H9 (cell line): ENCODE measurements around the gene SIGLEC1. TPM values are rescaled to one million over a fixed set of nuclear protein-coding genes. Genes with fewer than 3 reads are reported as not detected.

Source experiments
- DNase-seq: peaks from one replicate; pipeline ENCODE4 v3.0.0-alpha.2; 2017
- H2AFZ ChIP-seq: one replicate; pipeline ENCODE4 v1.6.1; 2013; ENCODE audit warnings: mild to moderate bottlenecking, low read length, control low read depth, moderate library complexity
- H2AK5ac ChIP-seq: 2 replicates; pipeline ENCODE4 v1.6.1; 2013; ENCODE audit warnings: low read length, control low read depth, mixed read lengths; ENCODE audit not compliant: insufficient read length
- H2BK120ac ChIP-seq: one replicate; pipeline ENCODE4 v1.6.1; 2013; ENCODE audit warnings: low read depth, mild to moderate bottlenecking, low read length, control low read depth, inconsistent platforms; ENCODE audit not compliant: poor library complexity, severe bottlenecking
- H2BK12ac ChIP-seq: 2 replicates; pipeline ENCODE4 v1.6.1; 2013; ENCODE audit warnings: low read length, control low read depth, mixed read lengths, low read depth; ENCODE audit not compliant: insufficient read length
- H2BK15ac ChIP-seq: 2 replicates; pipeline ENCODE4 v1.6.1; 2013; ENCODE audit warnings: low read depth, low read length, control low read depth
- H2BK20ac ChIP-seq: one replicate; pipeline ENCODE4 v1.6.1; 2013; ENCODE audit warnings: low read depth, mild to moderate bottlenecking, low read length, control low read depth, inconsistent platforms; ENCODE audit not compliant: poor library complexity, severe bottlenecking
- H2BK5ac ChIP-seq: 2 replicates; pipeline ENCODE4 v1.6.1; 2013; ENCODE audit warnings: low read length, control low read depth, mixed read lengths; ENCODE audit not compliant: insufficient read length
- H3K14ac ChIP-seq: 2 replicates; pipeline ENCODE4 v1.6.1; 2013; ENCODE audit warnings: low read length, control low read depth; ENCODE audit not compliant: insufficient read depth
- H3K18ac ChIP-seq: 2 replicates; pipeline ENCODE4 v1.6.1; 2013; ENCODE audit warnings: low read depth, mild to moderate bottlenecking, mixed read lengths, low read length, control low read depth; ENCODE audit not compliant: insufficient read length
- H3K23ac ChIP-seq: 2 replicates; pipeline ENCODE4 v1.6.1; 2013; ENCODE audit warnings: low read length, control low read depth, mixed read lengths, low read depth; ENCODE audit not compliant: insufficient read length
- H3K23me2 ChIP-seq: 2 replicates; pipeline ENCODE4 v1.6.1; 2013; ENCODE audit warnings: low read depth, mild to moderate bottlenecking, mixed read lengths, low read length, control low read depth; ENCODE audit not compliant: insufficient read length, poor library complexity, severe bottlenecking
- H3K27ac ChIP-seq: 2 replicates; pipeline ENCODE4 v1.5.1; 2013; ENCODE audit warnings: low read length, control low read depth, mixed read lengths, low read depth; ENCODE audit not compliant: insufficient read length
- H3K27me3 ChIP-seq: 2 replicates; pipeline ENCODE4 v1.6.1; 2013; ENCODE audit warnings: low read length, control low read depth, inconsistent platforms; ENCODE audit not compliant: insufficient read depth
- H3K4ac ChIP-seq: 2 replicates; pipeline ENCODE4 v1.6.1; 2013; ENCODE audit warnings: low read depth, mild to moderate bottlenecking, control low read depth, inconsistent platforms, low read length, moderate library complexity
- H3K4me1 ChIP-seq: 2 replicates; pipeline ENCODE4 v1.6.1; 2013; ENCODE audit warnings: low read length, control low read depth, inconsistent platforms; ENCODE audit not compliant: insufficient read depth
- H3K4me2 ChIP-seq: 2 replicates; pipeline ENCODE4 v1.6.1; 2013; ENCODE audit warnings: low read length, control low read depth, mixed read lengths; ENCODE audit not compliant: insufficient read length, insufficient read depth
- H3K56ac ChIP-seq: 2 replicates; pipeline ENCODE4 v1.6.1; 2013; ENCODE audit warnings: low read depth, mild to moderate bottlenecking, mixed read lengths, low read length, control low read depth; ENCODE audit not compliant: insufficient read length
- H3K79me1 ChIP-seq: 2 replicates; pipeline ENCODE4 v1.6.1; 2013; ENCODE audit warnings: low read depth, mild to moderate bottlenecking, moderate library complexity, low read length, control low read depth, inconsistent platforms; ENCODE audit not compliant: insufficient read depth, poor library complexity, severe bottlenecking
- H3K79me2 ChIP-seq: 2 replicates; pipeline ENCODE4 v1.6.1; 2013; ENCODE audit warnings: low read length, control low read depth, inconsistent platforms; ENCODE audit not compliant: insufficient read depth
- H3K9ac ChIP-seq: 2 replicates; pipeline ENCODE4 v1.6.1; 2013; ENCODE audit warnings: low read length, control low read depth, mixed read lengths; ENCODE audit not compliant: insufficient read length; ENCODE audit errors: extremely low read depth
- H3K9me3 ChIP-seq: one replicate; pipeline ENCODE4 v1.6.1; 2013; ENCODE audit warnings: low read depth, low read length, inconsistent platforms; ENCODE audit not compliant: control insufficient read depth
- H3T11ph ChIP-seq: one replicate; pipeline ENCODE4 v1.6.1; 2013; ENCODE audit warnings: mild to moderate bottlenecking, low read length, control low read depth, inconsistent platforms
- H4K20me1 ChIP-seq: one replicate; pipeline ENCODE4 v1.6.1; 2013; ENCODE audit not compliant: control insufficient read depth, insufficient read length, insufficient read depth
- H4K5ac ChIP-seq: 2 replicates; pipeline ENCODE4 v1.6.1; 2013; ENCODE audit warnings: low read depth, mild to moderate bottlenecking, mixed read lengths, low read length, control low read depth; ENCODE audit not compliant: insufficient read length
- H4K8ac ChIP-seq: replicated peaks from 2 replicates; pipeline ENCODE4 v1.6.1; 2013; ENCODE audit warnings: low read length, control low read depth, mixed read lengths, low read depth; ENCODE audit not compliant: insufficient read length
- H4K91ac ChIP-seq: 2 replicates; pipeline ENCODE4 v1.6.1; 2013; ENCODE audit warnings: low read depth, mild to moderate bottlenecking, moderate library complexity, mixed read lengths, low read length, control low read depth; ENCODE audit not compliant: insufficient read length
- H3K27ac Mint-ChIP-seq, 3 experiments: 2 replicates in 2 of 3; 3 replicates in 1 of 3; pipeline ENCODE4 v1.8.0; 2020 to 2021; ENCODE audit warnings: mixed read lengths in 3 of 3, mild to moderate bottlenecking in 1 of 3, moderate library complexity in 1 of 3
- H3K27me3 Mint-ChIP-seq: 2 replicates; pipeline ENCODE4 v1.8.0; 2021; ENCODE audit warnings: low read depth, mild to moderate bottlenecking, moderate library complexity, mixed read lengths
- H3K36me3 Mint-ChIP-seq, 3 experiments: 2 replicates in 2 of 3; 3 replicates in 1 of 3; pipeline ENCODE4 v1.8.0; 2020 to 2021; ENCODE audit warnings: low read depth in 3 of 3, mixed read lengths in 3 of 3; ENCODE audit not compliant: insufficient read depth in 1 of 3
- H3K4me1 Mint-ChIP-seq, 2 experiments: 2 replicates each; pipeline ENCODE4 v1.8.0; 2020; ENCODE audit warnings: mixed read lengths in 2 of 2
- H3K4me3 Mint-ChIP-seq, 2 experiments: 2 replicates in 1 of 2; 3 replicates in 1 of 2; pipeline ENCODE4 v1.8.0; 2020 to 2021; ENCODE audit warnings: mild to moderate bottlenecking in 2 of 2, mixed read lengths in 2 of 2, moderate library complexity in 1 of 2
- H3K9me3 Mint-ChIP-seq, 2 experiments: 2 replicates in 1 of 2; 3 replicates in 1 of 2; pipeline ENCODE4 v1.8.0; 2020; ENCODE audit warnings: mild to moderate bottlenecking in 2 of 2, mixed read lengths in 2 of 2, moderate library complexity in 1 of 2
- CTCF ChIP-seq: fragments of 200-600 bp; sonication (generic); conservative IDR thresholded peaks from 3 replicates; pipeline ENCODE4 v1.8.0; 2021; ENCODE audit warnings: antibody characterized with exemption, mild to moderate bottlenecking
- WGBS: extraction: QIAGEN DNeasy Blood & Tissue Kit; methylation state at CpG from one replicate; pipeline ENCODE4 v1.1.7; 2013; ENCODE audit warnings: missing lambda C conversion rate, low lambda C conversion rate, mixed read lengths; ENCODE audit not compliant: insufficient read length; ENCODE audit errors: extremely low coverage; 5-methylcytosine and 5-hydroxymethylcytosine counted together
- total RNA-seq: library from RNA; stranded (reverse); gene quantifications from 2 replicates; pipeline ENCODE4 v1.2.1, GENCODE V29; 2021

Gene SIGLEC1
- total RNA-seq, 1 experiment from 2014 or later = not detected

GRCh38 chr20:3670511-3670910 lies 41.9 kb downstream of the SIGLEC1 start:
- H3K27ac Mint-ChIP-seq = peak overlapping the region in 2 of 3 experiments; percentile 34 to 76; a peak in 3 of 7 replicates
- DNase-seq = peak; percentile 60

More at GRCh38 chr20:3670511-3670910, 41.9 kb downstream of the SIGLEC1 start:
- Histone ChIP-seq H2BK12ac (no peak overlapping the region), H3T11ph (no peak overlapping the region), H3K18ac (no peak overlapping the region), H3K14ac (no peak overlapping the region; the same call in 1 of the 2 replicates), H2AFZ (no peak overlapping the region), H4K20me1 (no peaks in the 10 kb centered on the region), H3K27me3 (0 out of 2 replicates have a peak, but pooled peaks cover 2% of the 10 kb centered on the region), H3K9me3 (no peaks in the 10 kb centered on the region), H4K8ac (no peak overlapping the region), H4K91ac (no peak overlapping the region), H2BK15ac (no peak overlapping the region), H2BK120ac (no peak overlapping the region), H3K9ac (no peak overlapping the region), H3K27ac (no peak overlapping the region), H2BK20ac (no peak overlapping the region), H2BK5ac (no peak overlapping the region), H3K79me2 (no peaks in the 10 kb centered on the region), H3K4ac (no peak overlapping the region), H3K23ac (no peak overlapping the region), H3K23me2 (no peaks in the 10 kb centered on the region), H3K79me1 (no peaks in the 10 kb centered on the region), H3K4me2 (no peak overlapping the region), H3K4me1 (no peaks in the 10 kb centered on the region), H4K5ac (no peak overlapping the region), H2AK5ac (no peak overlapping the region), H3K56ac (no peak overlapping the region)
- Mint-ChIP-seq H3K27me3 (peaks cover 25% of the 10 kb centered on the region), H3K4me1 (peaks cover 16 to 26% of the 10 kb centered on the region in 2 experiments), H3K9me3 (peaks cover 0 to 4% of the 10 kb centered on the region in 2 experiments; a peak in 1 of 5 replicates), H3K4me3 (no peak overlapping the region), H3K36me3 (0 out of 7 replicates have a peak, but pooled peaks cover 0 to 3% (median 0%) of the 10 kb centered on the region in 3 experiments)
- no CpG with 5 or more reads among the region's 6 CpGs for WGBS
- TF ChIP-seq CTCF = peak; percentile 51
